ENCODE measurements around the gene LRMDA. TPM values are rescaled to one million over a fixed set of nuclear protein-coding genes. Genes with fewer than 3 reads are reported as not detected.

LRMDA gene
- total and polyA plus RNA-seq, 7 donors: 2.8 to 22.2 (median 9.0) TPM

GRCh38 chr10:75392744-75393143 lies 38.7 kb upstream of the LRMDA start:
- Histone ChIP-seq H3K27ac (no peak overlapping the region), H3K27me3 (no peaks in the 10 kb centered on the region), H3K9me3 (no peaks in the 10 kb centered on the region), H3K4me1 (peaks cover 0 to 16% (median 5%) of the 10 kb centered on the region in 4 donors), H3K36me3 (peaks cover 0 to 20% (median 2%) of the 10 kb centered on the region in 4 donors), H3K4me3 (no peak overlapping the region)
- TF ChIP-seq EP300 (IDR thresholded peaks at IDR 0.05) (no peak), POLR2AphosphoS5 (IDR thresholded peaks at IDR 0.05) (no peak), POLR2A (IDR thresholded peaks at IDR 0.05) (no peak), CTCF (IDR thresholded peaks at IDR 0.05) (no peak)
- DNase-seq: no peak
- intact Hi-C loops (cut with DNase I): no loop called here

- Histone ChIP-seq H3K27ac (no peak overlapping the region), H3K4me1 (peaks cover 0 to 27% (median 15%) of the 10 kb centered on the region in 4 donors), H3K9me3 (no peaks in the 10 kb centered on the region), H3K36me3 (peaks cover 0 to 28% (median 6%) of the 10 kb centered on the region in 4 donors), H3K27me3 (no peaks in the 10 kb centered on the region), H3K4me3 (no peak overlapping the region)
- intact Hi-C loops (cut with DNase I): loop anchor here (2.0 kb wide), 1 partner anchor 99 kb away; no protein-coding TSS in a partner anchor
- TF ChIP-seq EP300 (IDR thresholded peaks at IDR 0.05): no peak
- no peak for TF ChIP-seq CTCF (IDR thresholded peaks at IDR 0.05)
- TF ChIP-seq POLR2A (IDR thresholded peaks at IDR 0.05): no peak
- no peak for TF ChIP-seq POLR2AphosphoS5 (IDR thresholded peaks at IDR 0.05)
- 91 to 94% methylated on average over 7 of the region's 7 CpGs for WGBS, 2 donors
- DNase-seq: no peak
Observed at GRCh38 chr10:75394221-75394620, 37.2 kb upstream of the LRMDA start.

- H3K4me3 ChIP-seq: peak overlapping the region in 3 of 4 donors; percentile 76 to 94 (median 90)
- DNase-seq: no peak
- H3K27me3 ChIP-seq: no peaks in the 10 kb centered on the region
- H3K4me1 ChIP-seq: peaks cover 0 to 33% (median 18%) of the 10 kb centered on the region in 4 donors
- peaks cover 0 to 34% (median 6%) of the 10 kb centered on the region in 4 donors for H3K36me3 ChIP-seq
- H3K9me3 ChIP-seq: no peaks in the 10 kb centered on the region
- intact Hi-C loops (cut with DNase I): loop anchor here (2.0 kb wide), 1 partner anchor 100 kb away; no protein-coding TSS in a partner anchor
- peak overlapping the region; percentile 93 to 99 (median 98) for H3K27ac ChIP-seq
- 8 to 16% methylated on average over 64 of the region's 64 CpGs for WGBS, 2 donors
- TF ChIP-seq POLR2A (IDR thresholded peaks at IDR 0.05) (no peak), CTCF (IDR thresholded peaks at IDR 0.05) (peak; percentile 49 to 90 (median 68)), POLR2AphosphoS5 (IDR thresholded peaks at IDR 0.05) (no peak), EP300 (IDR thresholded peaks at IDR 0.05) (no peak)
Observed at GRCh38 chr10:75395066-75395931, 36.1 kb upstream of the LRMDA start.

GRCh38 chr10:75395932-75396630 lies 35.3 kb upstream of the LRMDA start:
- DNase-seq: no peak
- no peak for TF ChIP-seq CTCF (IDR thresholded peaks at IDR 0.05)
- TF ChIP-seq POLR2AphosphoS5 (IDR thresholded peaks at IDR 0.05): no peak
- no peak for TF ChIP-seq EP300 (IDR thresholded peaks at IDR 0.05)
- no peak for TF ChIP-seq POLR2A (IDR thresholded peaks at IDR 0.05)
- Histone ChIP-seq H3K27ac (peak overlapping the region; percentile 93 to 99 (median 98)), H3K9me3 (no peaks in the 10 kb centered on the region), H3K27me3 (no peaks in the 10 kb centered on the region), H3K36me3 (peaks cover 0 to 34% (median 6%) of the 10 kb centered on the region in 4 donors), H3K4me1 (peaks cover 0 to 33% (median 18%) of the 10 kb centered on the region in 4 donors), H3K4me3 (peak overlapping the region; percentile 21 to 94 (median 83))
- intact Hi-C loops (cut with DNase I): loop anchor here (2.0 kb wide), 1 partner anchor 101 kb away; no protein-coding TSS in a partner anchor
- WGBS, 2 donors: 9 to 18% methylated on average over 65 of the region's 65 CpGs

All from sigmoid colon (tissue), 7 donors.